ENCODE results near the gene CSNK1A1.

CSNK1A1 gene

DNA sequence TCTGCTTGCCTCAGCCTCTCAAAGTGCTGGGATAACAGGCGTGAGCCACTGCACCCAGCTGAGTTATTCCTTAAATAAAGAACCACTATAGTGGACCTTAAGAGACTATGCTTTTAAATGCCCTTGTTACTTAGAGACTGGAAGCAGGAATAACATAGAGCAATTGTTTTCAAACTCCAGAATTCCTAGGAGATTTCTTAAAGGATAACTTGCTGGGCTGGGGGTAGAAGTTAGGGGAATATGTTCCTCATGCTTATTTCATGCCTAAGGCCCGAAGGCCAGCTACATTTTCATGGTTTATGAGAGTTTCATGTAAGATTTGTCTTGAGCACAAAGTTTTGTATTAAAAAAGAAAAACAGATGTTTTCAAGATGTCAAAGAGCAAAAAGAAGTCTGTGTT, 48.2 kb downstream of the CSNK1A1 start:
- TF ChIP-seq CTCF (IDR thresholded peaks at IDR 0.05) = no peak

DNA sequence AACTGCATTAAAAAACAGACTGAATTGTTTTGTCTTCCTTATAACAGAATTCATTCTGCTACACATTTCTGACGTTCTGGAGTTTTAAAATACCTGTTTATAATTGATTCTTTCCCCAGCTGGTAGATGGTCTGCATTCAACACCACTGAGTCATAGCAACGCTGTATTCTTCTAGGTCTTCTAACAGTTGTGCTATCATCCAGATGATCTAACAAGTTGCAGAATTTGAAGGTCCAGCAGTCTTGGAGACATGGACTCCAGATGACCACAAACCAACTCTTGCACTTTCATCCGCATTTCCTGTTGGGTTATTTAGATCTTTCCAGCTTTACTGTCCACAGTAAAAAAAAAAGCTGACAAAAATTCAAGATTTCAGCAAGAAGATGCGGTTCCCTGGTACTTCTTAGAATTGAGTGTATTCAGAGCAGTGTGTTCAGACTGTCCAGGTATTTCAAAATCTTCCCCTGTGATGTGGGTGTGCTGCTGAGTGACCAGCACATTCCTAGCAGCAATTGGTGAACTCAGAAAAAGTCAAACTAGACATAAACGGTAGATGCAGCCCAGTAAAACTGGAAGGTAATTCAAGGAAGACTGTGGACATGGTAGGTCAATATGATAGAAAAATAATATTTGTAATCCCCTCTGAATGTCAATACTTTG, 50.2 kb downstream of the CSNK1A1 start:
- no peak for TF ChIP-seq CTCF (IDR thresholded peaks at IDR 0.05)

- no peak for TF ChIP-seq CTCF (IDR thresholded peaks at IDR 0.05)
Measured at GRCh38 chr5:149498724-149499336, 52.4 kb downstream of the CSNK1A1 start.

- no peak for TF ChIP-seq CTCF (IDR thresholded peaks at IDR 0.05)
Measured at GRCh38 chr5:149497357-149497756, 53.9 kb downstream of the CSNK1A1 start.

- no peak for TF ChIP-seq CTCF (IDR thresholded peaks at IDR 0.05)
Measured at GRCh38 chr5:149496917-149497316, 54.3 kb downstream of the CSNK1A1 start.

- no peak for TF ChIP-seq CTCF (IDR thresholded peaks at IDR 0.05)
Measured at GRCh38 chr5:149496166-149496565, 55.1 kb downstream of the CSNK1A1 start.

DNA sequence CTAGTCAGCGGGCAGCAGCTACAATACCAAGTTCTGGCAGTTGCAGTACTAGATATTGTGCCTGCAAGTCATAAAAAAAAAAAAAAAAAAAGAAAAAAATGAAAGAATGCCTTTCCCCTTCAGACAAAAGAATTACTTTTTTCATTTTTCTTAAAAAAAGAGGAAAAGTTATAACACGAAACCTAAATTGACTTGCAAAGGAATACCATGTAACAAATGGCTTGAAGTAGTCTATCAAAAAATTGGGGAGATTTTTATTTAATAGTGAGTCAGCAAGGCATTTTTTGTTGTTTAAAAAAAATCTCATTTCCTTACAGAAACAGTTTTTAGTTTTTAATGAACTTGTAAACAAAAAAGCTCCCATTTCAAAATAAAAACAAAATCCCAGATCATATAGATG, 55.6 kb downstream of the CSNK1A1 start:
- TF ChIP-seq CTCF (IDR thresholded peaks at IDR 0.05) = no peak
